Lung (tissue), 12 donors: ENCODE data around the gene POLR1B. TPM values are rescaled to one million over a fixed set of nuclear protein-coding genes. Genes with fewer than 3 reads are reported as not detected.

Experiments
- ATAC-seq: fragments of 200-7000 bp; cut with Tn5 transposase; one replicate; pipeline ENCODE4 v1.9.1; 2020; ENCODE audit warnings: moderate number of reproducible peaks; ENCODE audit not compliant: insufficient read depth, low FRiP score
- DNase-seq, 3 donors: peaks; one replicate each; pipeline ENCODE4 v3.0.0-alpha.2; 2013 to 2017
- H3K27ac ChIP-seq, 2 donors: one replicate each; pipeline ENCODE4 v1.5.1; 2013; ENCODE audit warnings: mild to moderate bottlenecking in 2 of 2, moderate library complexity in 2 of 2, control low read depth in 1 of 2, inconsistent platforms in 1 of 2, low read depth in 1 of 2, low read length in 1 of 2
- H3K27me3 ChIP-seq, 3 donors: one replicate each; pipeline ENCODE4 v1.5.1; 2013; ENCODE audit warnings: low read length in 2 of 3; ENCODE audit not compliant: control insufficient read depth in 3 of 3, insufficient read depth in 3 of 3
- H3K36me3 ChIP-seq, 4 donors: one replicate each; pipeline ENCODE4 v1.5.1; 2013; ENCODE audit warnings: low read length in 4 of 4, mild to moderate bottlenecking in 1 of 4, moderate library complexity in 1 of 4; ENCODE audit not compliant: control insufficient read depth in 4 of 4, insufficient read depth in 4 of 4
- H3K4me1 ChIP-seq, 5 donors: one replicate each; pipeline ENCODE4 v1.5.1; 2013; ENCODE audit warnings: low read length in 5 of 5, mild to moderate bottlenecking in 2 of 5, moderate library complexity in 1 of 5; ENCODE audit not compliant: control insufficient read depth in 5 of 5, insufficient read depth in 5 of 5
- H3K4me3 ChIP-seq: one replicate; pipeline ENCODE4 v1.5.1; 2013; ENCODE audit warnings: mild to moderate bottlenecking, control low read depth, moderate library complexity
- H3K9ac ChIP-seq, 2 donors: one replicate each; pipeline ENCODE4 v1.5.1; 2013; ENCODE audit warnings: low read length in 2 of 2, control low read depth in 1 of 2; ENCODE audit not compliant: insufficient read depth in 1 of 2
- H3K9me3 ChIP-seq, 4 donors: one replicate each; pipeline ENCODE4 v1.5.1; 2013; ENCODE audit warnings: low read length in 3 of 4, mild to moderate bottlenecking in 1 of 4, moderate library complexity in 1 of 4; ENCODE audit not compliant: control insufficient read depth in 4 of 4, insufficient read depth in 3 of 4
- CTCF ChIP-seq: IDR thresholded peaks from 2 replicates; pipeline ENCODE4 v1.5.1; 2012; ENCODE audit warnings: mild to moderate bottlenecking; ENCODE audit errors: control extremely low read depth, extremely low read depth
- WGBS, 2 donors: extraction: QIAGEN DNeasy Blood & Tissue Kit; methylation state at CpG; one replicate each; pipeline ENCODE4 v1.1.7; 2013; 5-methylcytosine and 5-hydroxymethylcytosine counted together
- polyA plus RNA-seq, 2 donors: library from polyadenylated mRNA; stranded (reverse); fragments of 200-250 nt; gene quantifications; one replicate each; pipeline ENCODE4 v1.2.1, GENCODE V29; 2013
- total RNA-seq, 2 donors: library from RNA; depleted of rRNA in 1 of 2; stranded (reverse); fragments of >200 nt in 1 of 2; gene quantifications; one replicate each; pipeline ENCODE4 v1.2.1, GENCODE V29; 2014 to 2021
- donor health status: control.
- donor health status: control.
- donor health status: Bipolar disorder and iron deficiency.
- donor health status: healthy.
- donor health status: DM: yes; HTN: yes; CAD: no.

POLR1B gene
- total and polyA plus RNA-seq, 4 donors = 4.9 to 26.4 (median 15.2) TPM

- no peak for TF ChIP-seq CTCF
- Histone ChIP-seq H3K9me3 (no peaks in the 10 kb centered on the region), H3K36me3 (peaks cover 0 to 17% (median 7%) of the 10 kb centered on the region in 4 donors), H3K27ac (peak overlapping the region; percentile 91 to 98), H3K4me1 (peaks cover 0 to 11% (median 8%) of the 10 kb centered on the region in 5 donors), H3K27me3 (peaks cover 0 to 3% (median 0%) of the 10 kb centered on the region in 3 donors), H3K9ac (no peak overlapping the region), H3K4me3 (no peak overlapping the region)
- ATAC-seq (no peak), DNase-seq (no peak)
- 96 to 97% methylated on average over 3 of the region's 3 CpGs for WGBS, 2 donors
Measured at GRCh38 chr2:112585400-112585799, 43.1 kb downstream of the POLR1B start.

GRCh38 chr2:112585873-112586464, 43.7 kb downstream of the POLR1B start:
- Histone ChIP-seq H3K4me1 (peaks cover 0 to 11% (median 8%) of the 10 kb centered on the region in 5 donors), H3K9me3 (no peaks in the 10 kb centered on the region), H3K9ac (no peak overlapping the region), H3K27me3 (peaks cover 0 to 3% (median 0%) of the 10 kb centered on the region in 3 donors), H3K27ac (no peak overlapping the region), H3K36me3 (peaks cover 0 to 17% (median 7%) of the 10 kb centered on the region in 4 donors), H3K4me3 (no peak overlapping the region)
- no peak for ATAC-seq
- no peak for DNase-seq
- 97 to 98% methylated on average over 18 of the region's 18 CpGs for WGBS, 2 donors
- TF ChIP-seq CTCF = no peak

- peak in 1 of 3 donors; percentile 36 for DNase-seq
- Histone ChIP-seq H3K4me1 (peaks cover 0 to 11% (median 8%) of the 10 kb centered on the region in 5 donors), H3K36me3 (peaks cover 0 to 17% (median 7%) of the 10 kb centered on the region in 4 donors), H3K9ac (no peak overlapping the region), H3K9me3 (no peaks in the 10 kb centered on the region), H3K27me3 (no peaks in the 10 kb centered on the region), H3K27ac (peak overlapping the region in 1 of 2 donors; percentile 35), H3K4me3 (no peak overlapping the region)
- TF ChIP-seq CTCF = no peak
- WGBS, 2 donors = 40 to 47% methylated on average over 6 of the region's 6 CpGs
- ATAC-seq = no peak
Measured at GRCh38 chr2:112588611-112589045, 46.4 kb downstream of the POLR1B start.
